Central memory CD8-positive, alpha-beta T cell (primary cell): ENCODE data around the gene ZNF488.

ENCODE experiments used
- ATAC-seq: fragments of 150-1000 bp; cut with Tn5 transposase; replicated peaks from 2 replicates; pipeline ENCODE4 v1.10.0; 2022; ENCODE audit warnings: mild to moderate bottlenecking, moderate FRiP score, moderate number of reproducible peaks; ENCODE audit not compliant: poor library complexity, severe bottlenecking; ENCODE audit errors: extremely low read depth
- DNase-seq, 2 donors: peaks; one replicate each; pipeline ENCODE4 v3.0.0; 2021; ENCODE audit warnings: low spot score in 2 of 2
- H3K27ac Mint-ChIP-seq: one replicate; pipeline ENCODE4 v1.8.0; 2022; ENCODE audit warnings: low read depth, mild to moderate bottlenecking, moderate library complexity, mixed read lengths
- H3K27me3 Mint-ChIP-seq: one replicate; pipeline ENCODE4 v1.8.0; 2022; ENCODE audit warnings: mixed read lengths
- H3K36me3 Mint-ChIP-seq: one replicate; pipeline ENCODE4 v1.8.0; 2022; ENCODE audit warnings: mild to moderate bottlenecking, moderate library complexity, mixed read lengths; ENCODE audit not compliant: insufficient read depth
- H3K4me1 Mint-ChIP-seq: one replicate; pipeline ENCODE4 v1.8.0; 2022; ENCODE audit warnings: mixed read lengths
- H3K4me3 Mint-ChIP-seq: one replicate; pipeline ENCODE4 v1.8.0; 2022; ENCODE audit warnings: mild to moderate bottlenecking, moderate library complexity, mixed read lengths
- H3K9me3 Mint-ChIP-seq: one replicate; pipeline ENCODE4 v1.8.0; 2022; ENCODE audit warnings: mixed read lengths

The ZNF488 gene

GRCh38 chr10:47414752-47415519 lies 30.8 kb upstream of the ZNF488 start:
- ATAC-seq (no peak), DNase-seq (no peak)
- no peaks in the 10 kb centered on the region for H3K9me3 Mint-ChIP-seq
- H3K36me3 Mint-ChIP-seq, result no peaks in the 10 kb centered on the region
- no peaks in the 10 kb centered on the region for H3K27me3 Mint-ChIP-seq
- H3K27ac Mint-ChIP-seq, result no peak overlapping the region
- no peak overlapping the region for H3K4me3 Mint-ChIP-seq
- H3K4me1 Mint-ChIP-seq, result no peaks in the 10 kb centered on the region

- Mint-ChIP-seq H3K4me1 (no peaks in the 10 kb centered on the region), H3K27ac (no peak overlapping the region), H3K36me3 (no peaks in the 10 kb centered on the region), H3K4me3 (no peak overlapping the region), H3K27me3 (no peaks in the 10 kb centered on the region), H3K9me3 (no peaks in the 10 kb centered on the region)
- DNase-seq (no peak), ATAC-seq (no peak)
Measured at GRCh38 chr10:47414227-47414592, 30.1 kb upstream of the ZNF488 start.

DNA sequence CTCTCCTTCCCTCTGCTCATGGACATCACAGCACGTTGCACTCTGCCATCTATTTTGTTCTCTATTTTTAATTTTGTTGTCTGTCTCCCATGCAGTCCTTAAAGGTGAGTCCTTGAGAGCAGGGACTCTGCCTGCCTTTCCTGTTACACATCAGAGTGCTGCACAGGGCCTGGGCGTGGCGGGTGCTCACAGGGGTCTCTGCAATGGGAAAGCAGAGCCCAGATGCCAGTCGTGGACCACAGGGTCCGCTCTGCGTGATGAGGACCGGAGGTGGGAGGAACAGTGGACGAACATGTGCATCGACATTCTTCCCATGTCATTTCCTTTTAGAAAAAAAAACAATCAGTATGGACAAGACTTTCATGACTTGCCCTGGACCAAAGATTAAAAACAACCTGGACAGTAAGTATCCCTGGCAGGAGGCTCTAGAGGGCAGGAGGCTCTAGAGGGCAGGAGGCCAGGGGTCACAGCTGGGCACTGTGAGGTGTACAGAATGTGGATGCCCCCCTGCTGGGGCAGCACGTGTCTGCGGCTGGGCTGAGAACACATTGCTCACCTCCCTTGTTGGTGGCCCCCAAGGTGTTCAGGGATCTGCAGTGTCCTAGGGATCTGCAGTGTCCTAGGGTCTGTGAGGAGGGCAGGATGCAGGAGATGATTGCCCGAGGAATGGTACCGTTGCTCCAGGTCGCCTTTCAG lies 29.6 kb upstream of the ZNF488 start:
- no peaks in the 10 kb centered on the region for H3K27me3 Mint-ChIP-seq
- H3K36me3 Mint-ChIP-seq, result no peaks in the 10 kb centered on the region
- H3K9me3 Mint-ChIP-seq, result no peaks in the 10 kb centered on the region
- no peak overlapping the region for H3K4me3 Mint-ChIP-seq
- DNase-seq, result no peak
- H3K4me1 Mint-ChIP-seq, result no peaks in the 10 kb centered on the region
- H3K27ac Mint-ChIP-seq, result no peak overlapping the region
- ATAC-seq, result no peak

DNA sequence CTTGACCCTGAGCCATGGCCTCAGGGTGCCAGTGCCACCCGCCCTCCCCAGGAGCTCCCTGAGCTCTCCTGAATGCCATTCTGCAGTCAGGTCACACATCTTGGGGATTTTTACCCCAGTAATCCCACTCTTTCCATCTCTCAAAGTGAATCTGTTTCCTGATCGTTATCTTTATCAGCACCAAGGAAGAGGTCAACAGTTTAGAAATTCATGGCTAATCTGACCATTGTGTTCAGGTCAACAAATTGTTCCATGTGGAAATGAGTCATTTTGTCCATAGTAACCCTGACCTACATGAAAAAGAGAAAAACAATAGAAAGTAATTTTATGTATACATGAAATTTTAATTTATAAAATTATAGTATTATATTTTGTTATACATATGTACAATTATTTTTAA lies 28.8 kb upstream of the ZNF488 start:
- no peak overlapping the region for H3K4me3 Mint-ChIP-seq
- H3K27me3 Mint-ChIP-seq, result no peaks in the 10 kb centered on the region
- no peaks in the 10 kb centered on the region for H3K9me3 Mint-ChIP-seq
- no peaks in the 10 kb centered on the region for H3K36me3 Mint-ChIP-seq
- ATAC-seq (no peak), DNase-seq (no peak)
- no peak overlapping the region for H3K27ac Mint-ChIP-seq
- no peaks in the 10 kb centered on the region for H3K4me1 Mint-ChIP-seq

GRCh38 chr10:47412177-47412730 lies 28.2 kb upstream of the ZNF488 start:
- Mint-ChIP-seq H3K27me3 (no peaks in the 10 kb centered on the region), H3K4me1 (no peaks in the 10 kb centered on the region), H3K36me3 (no peaks in the 10 kb centered on the region), H3K9me3 (no peaks in the 10 kb centered on the region), H3K27ac (no peak overlapping the region), H3K4me3 (no peak overlapping the region)
- no peak for DNase-seq
- no peak for ATAC-seq

- Mint-ChIP-seq H3K27me3 (no peaks in the 10 kb centered on the region), H3K9me3 (no peaks in the 10 kb centered on the region), H3K4me3 (no peak overlapping the region)
Measured at GRCh38 chr10:47410862-47411261, 26.8 kb upstream of the ZNF488 start.

DNA sequence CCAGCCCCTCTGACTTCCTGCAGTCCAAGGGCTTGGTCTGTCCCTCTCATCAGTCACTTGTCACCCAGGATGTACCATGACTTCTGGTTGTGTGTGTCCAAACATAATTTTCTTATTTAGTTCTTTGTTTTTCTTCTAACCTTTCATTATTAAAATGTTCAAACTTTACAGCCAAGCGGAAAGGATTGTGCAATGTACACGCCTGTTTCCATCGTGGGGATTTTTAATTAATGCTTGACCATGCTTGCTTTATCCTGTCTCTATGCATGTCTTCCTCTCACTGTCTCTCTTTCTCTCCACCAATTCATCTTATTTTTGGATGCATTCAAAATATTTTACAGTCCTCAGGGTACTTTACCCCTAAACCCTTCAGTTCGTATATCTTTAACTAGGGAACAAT lies 26.2 kb upstream of the ZNF488 start:
- H3K27me3 Mint-ChIP-seq, result no peaks in the 10 kb centered on the region
- H3K9me3 Mint-ChIP-seq, result no peaks in the 10 kb centered on the region
- H3K27ac Mint-ChIP-seq, result no peak overlapping the region
- H3K36me3 Mint-ChIP-seq, result no peaks in the 10 kb centered on the region
- H3K4me3 Mint-ChIP-seq, result no peak overlapping the region
- no peaks in the 10 kb centered on the region for H3K4me1 Mint-ChIP-seq
- DNase-seq (no peak), ATAC-seq (no peak)

More at GRCh38 chr10:47410862-47411261, 26.8 kb upstream of the ZNF488 start:
- ATAC-seq, result no peak
- H3K4me1 Mint-ChIP-seq, result no peaks in the 10 kb centered on the region
- H3K27ac Mint-ChIP-seq, result no peak overlapping the region
- H3K36me3 Mint-ChIP-seq, result no peaks in the 10 kb centered on the region
- no peak for DNase-seq

- no peak for ATAC-seq
- no peaks in the 10 kb centered on the region for H3K4me1 Mint-ChIP-seq
- H3K9me3 Mint-ChIP-seq, result no peaks in the 10 kb centered on the region
- H3K27ac Mint-ChIP-seq, result no peak overlapping the region
- H3K27me3 Mint-ChIP-seq, result no peaks in the 10 kb centered on the region
- no peak for DNase-seq
- no peaks in the 10 kb centered on the region for H3K36me3 Mint-ChIP-seq
- H3K4me3 Mint-ChIP-seq, result no peak overlapping the region
Measured at GRCh38 chr10:47409866-47410256, 25.8 kb upstream of the ZNF488 start.

DNA sequence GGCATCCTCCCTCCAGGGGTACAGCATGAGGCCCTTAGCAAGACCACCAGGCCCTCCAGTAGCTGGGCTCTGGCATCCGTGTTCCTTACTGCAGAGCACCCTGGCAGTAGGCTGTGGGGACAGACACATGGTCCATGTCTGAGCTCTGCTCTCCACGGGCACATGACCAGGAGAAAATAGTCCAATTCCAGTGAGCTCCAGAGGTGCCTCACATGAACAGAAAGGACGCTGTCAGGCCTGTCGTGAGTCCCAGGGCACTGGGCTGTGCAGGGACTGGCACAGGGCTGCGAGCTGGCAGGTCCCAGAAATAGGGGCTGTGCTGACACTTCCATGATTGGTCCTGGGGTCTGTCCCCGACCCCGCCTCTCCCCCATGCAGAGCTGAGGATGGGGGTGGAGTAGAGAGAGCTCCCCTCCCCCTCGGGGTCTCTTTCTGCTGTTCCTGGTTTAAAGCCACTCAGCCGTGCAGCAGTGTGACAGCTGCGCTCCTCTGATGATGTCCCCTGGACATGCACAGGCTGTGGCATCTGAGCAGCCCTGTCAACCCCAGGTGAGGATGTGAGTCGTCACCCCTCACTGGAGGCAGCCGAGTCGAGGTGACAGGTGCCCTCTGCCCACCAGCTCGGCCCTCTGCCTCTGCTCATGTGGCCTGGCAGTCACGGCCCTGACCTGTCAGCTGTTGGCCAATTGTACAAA lies 25.2 kb upstream of the ZNF488 start:
- DNase-seq, result no peak
- H3K27ac Mint-ChIP-seq, result no peak overlapping the region
- no peaks in the 10 kb centered on the region for H3K36me3 Mint-ChIP-seq
- H3K4me1 Mint-ChIP-seq, result no peaks in the 10 kb centered on the region
- H3K9me3 Mint-ChIP-seq, result no peaks in the 10 kb centered on the region
- no peak for ATAC-seq
- H3K4me3 Mint-ChIP-seq, result no peak overlapping the region
- no peaks in the 10 kb centered on the region for H3K27me3 Mint-ChIP-seq

GRCh38 chr10:47408606-47409005 lies 24.5 kb upstream of the ZNF488 start:
- H3K36me3 Mint-ChIP-seq, result no peaks in the 10 kb centered on the region
- no peaks in the 10 kb centered on the region for H3K27me3 Mint-ChIP-seq
- H3K9me3 Mint-ChIP-seq, result no peaks in the 10 kb centered on the region
- no peak overlapping the region for H3K27ac Mint-ChIP-seq
- H3K4me3 Mint-ChIP-seq, result no peak overlapping the region
- ATAC-seq (no peak), DNase-seq (no peak)
- H3K4me1 Mint-ChIP-seq, result no peaks in the 10 kb centered on the region

- Mint-ChIP-seq H3K4me1 (no peaks in the 10 kb centered on the region), H3K36me3 (peaks cover 2% of the 10 kb centered on the region), H3K4me3 (no peak overlapping the region), H3K27me3 (peaks cover 11% of the 10 kb centered on the region), H3K27ac (no peak overlapping the region), H3K9me3 (no peaks in the 10 kb centered on the region)
- no peak for ATAC-seq
- no peak for DNase-seq
Measured at GRCh38 chr10:47406870-47407691, 23.0 kb upstream of the ZNF488 start.

DNA sequence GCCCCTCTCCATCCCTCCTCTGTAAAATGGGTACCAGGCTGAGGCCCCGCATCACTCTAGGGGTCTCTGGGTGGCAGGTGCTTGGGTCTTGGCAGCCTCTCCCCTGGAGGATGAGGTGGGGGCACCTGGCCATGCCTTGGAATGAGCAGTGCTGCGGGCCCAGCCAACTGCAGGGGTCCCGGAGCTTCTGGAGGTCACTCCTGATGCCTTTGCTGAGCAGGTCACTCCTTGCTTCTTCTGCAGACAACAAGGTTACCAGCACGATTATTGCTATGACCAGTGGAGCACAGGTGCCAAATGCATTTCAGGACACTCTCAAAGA lies 22.4 kb upstream of the ZNF488 start:
- peaks cover 17% of the 10 kb centered on the region for H3K27me3 Mint-ChIP-seq
- no peak overlapping the region for H3K4me3 Mint-ChIP-seq
- H3K9me3 Mint-ChIP-seq, result no peaks in the 10 kb centered on the region
- H3K27ac Mint-ChIP-seq, result no peak overlapping the region
- H3K4me1 Mint-ChIP-seq, result no peaks in the 10 kb centered on the region
- H3K36me3 Mint-ChIP-seq, result peaks cover 3% of the 10 kb centered on the region
- DNase-seq (no peak), ATAC-seq (no peak)
